T-cell (primary cell): ENCODE data around the gene SPTBN1. TPM values are rescaled to one million over a fixed set of nuclear protein-coding genes. Genes with fewer than 3 reads are reported as not detected.

Experiments
- ATAC-seq, 4 experiments: fragments of 200-7000 bp in 3 of 4; fragments of 150-1000 bp in 1 of 4; cut with Tn5 transposase; replicated peaks in 1 of 4; 1 replicate in 3 of 4; 2 replicates in 1 of 4; pipeline ENCODE4 v1.10.0; 2021; ENCODE audit warnings: moderate library complexity in 3 of 4, mild to moderate bottlenecking in 2 of 4, moderate number of reproducible peaks in 1 of 4
- CTCF ChIA-PET, 2 donors: fragments of 300-600 bp; sonication (Branson Sonifier 250); formaldehyde crosslinking; loops; one replicate each; lab custom pipeline; 2022; ENCODE audit warnings: antibody characterized with exemption in 2 of 2; lab: Charles Lee
- POLR2A ChIA-PET, 2 donors: fragments of 300-600 bp; sonication (Branson Sonifier 250); formaldehyde crosslinking; loops; one replicate each; lab custom pipeline; 2022; ENCODE audit warnings: antibody characterized with exemption in 2 of 2; lab: Charles Lee
- DNase-seq, 35 experiments: peaks; one replicate each; pipeline versions ENCODE4 v3.0.0 to v3.0.0-alpha.2; 2013 to 2023
- H3K27ac ChIP-seq: one replicate; pipeline ENCODE4 v1.5.1; 2013; ENCODE audit warnings: low read length
- H3K27me3 ChIP-seq, 2 experiments: replicated peaks in 1 of 2; 1 replicate in 1 of 2; 2 replicates in 1 of 2; pipeline versions ENCODE4 v1.6.1 to v1.7.0; 2013; ENCODE audit warnings: low read length in 1 of 2, mixed read lengths in 1 of 2; ENCODE audit not compliant: control insufficient read depth in 2 of 2, insufficient read depth in 2 of 2; ENCODE audit errors: extremely low read depth in 1 of 2
- H3K36me3 ChIP-seq, 2 donors: 1 replicate in 1 of 2; 2 replicates in 1 of 2; pipeline versions ENCODE4 v1.6.1 to v1.7.0; 2013; ENCODE audit warnings: low read length in 1 of 2; ENCODE audit not compliant: control insufficient read depth in 2 of 2, insufficient read depth in 1 of 2; ENCODE audit errors: extremely low read depth in 1 of 2
- H3K4me1 ChIP-seq, 2 experiments: 1 replicate in 1 of 2; 2 replicates in 1 of 2; pipeline versions ENCODE4 v1.6.1 to v1.7.0; 2013; ENCODE audit warnings: low read length in 2 of 2, mixed read lengths in 1 of 2; ENCODE audit not compliant: insufficient read depth in 2 of 2, control insufficient read depth in 1 of 2; ENCODE audit errors: extremely low read depth in 1 of 2
- H3K4me3 ChIP-seq, 2 donors: 1 replicate in 1 of 2; 2 replicates in 1 of 2; pipeline versions ENCODE4 v1.5.1 to v1.7.0; 2013; ENCODE audit warnings: mild to moderate bottlenecking in 2 of 2, low read length in 1 of 2, moderate library complexity in 1 of 2; ENCODE audit not compliant: control insufficient read depth in 1 of 2; ENCODE audit errors: extremely low read depth in 1 of 2
- H3K9me3 ChIP-seq: 2 replicates; pipeline ENCODE4 v1.7.0; 2013
- H3K27ac Mint-ChIP-seq, 2 donors: one replicate each; pipeline ENCODE4 v1.8.0; 2020 to 2021; ENCODE audit warnings: mild to moderate bottlenecking in 2 of 2, mixed read lengths in 2 of 2
- H3K27me3 Mint-ChIP-seq, 2 donors: one replicate each; pipeline ENCODE4 v1.8.0; 2021 to 2022; ENCODE audit warnings: mixed read lengths in 2 of 2
- H3K36me3 Mint-ChIP-seq: one replicate; pipeline ENCODE4 v1.8.0; 2021; ENCODE audit warnings: mixed read lengths
- H3K4me1 Mint-ChIP-seq, 3 donors: one replicate each; pipeline ENCODE4 v1.8.0; 2020 to 2022; ENCODE audit warnings: mixed read lengths in 3 of 3, mild to moderate bottlenecking in 1 of 3
- H3K4me3 Mint-ChIP-seq, 3 donors: one replicate each; pipeline ENCODE4 v1.8.0; 2020 to 2022; ENCODE audit warnings: mild to moderate bottlenecking in 3 of 3, mixed read lengths in 3 of 3, moderate library complexity in 3 of 3
- H3K9me3 Mint-ChIP-seq, 3 donors: one replicate each; pipeline ENCODE4 v1.8.0; 2020 to 2022; ENCODE audit warnings: mixed read lengths in 3 of 3
- WGBS: methylation state at CpG from one replicate; pipeline ENCODE4 v1.1.5; 2013; ENCODE audit warnings: missing lambda C conversion rate; ENCODE audit not compliant: insufficient coverage; 5-methylcytosine and 5-hydroxymethylcytosine counted together
- total RNA-seq, 35 experiments: library from RNA in 6 of 35; stranded (reverse) in 6 of 35; fragments of 120-200 nt in 1 of 35; gene quantifications; one replicate each; pipeline versions ENCODE4 v1.2.1 to v1.2.4 and lab custom pipeline; 2013 to 2026

Gene SPTBN1
- total RNA-seq, 5 donors from 2014 or later (not counting 1 experiment from before 2014, with no cell fraction given) = 129 to 222 (median 139) TPM

- WGBS = 100% methylated on average over 1 of the region's 1 CpG
- H3K9me3 Mint-ChIP-seq = no peaks in the 10 kb centered on the region
- DNase-seq (no peak), ATAC-seq (no peak)
- ChIA-PET POLR2A (interaction anchor here in 1 of 2 donors (0.6 to 0.7 kb wide), 3 partner anchors 74 to 725 kb away, joined by 3 to 4 read pairs (median 3); no protein-coding TSS in a partner anchor), CTCF (interaction anchor here in 1 of 2 donors (0.6 kb wide), 2 partner anchors 48 to 541 kb away, joined by 3 to 5 read pairs; no protein-coding TSS in a partner anchor)
- no peaks in the 10 kb centered on the region for H3K36me3 Mint-ChIP-seq
- H3K9me3 ChIP-seq = no peaks in the 10 kb centered on the region
- H3K4me3 ChIP-seq = no peak overlapping the region
- peaks cover 0 to 3% of the 10 kb centered on the region in 2 experiments for H3K27me3 ChIP-seq
- no peaks in the 10 kb centered on the region for H3K36me3 ChIP-seq
- peaks cover 0 to 2% of the 10 kb centered on the region in 2 experiments for H3K4me1 ChIP-seq
- H3K27me3 Mint-ChIP-seq = no peaks in the 10 kb centered on the region
- no peaks in the 10 kb centered on the region for H3K4me1 Mint-ChIP-seq
- H3K27ac Mint-ChIP-seq = no peak overlapping the region
- H3K4me3 Mint-ChIP-seq = no peak overlapping the region
- no peak overlapping the region for H3K27ac ChIP-seq
Observed at GRCh38 chr2:54471221-54471711, 15.1 kb downstream of the SPTBN1 start.

GRCh38 chr2:54473851-54474250, 17.7 kb downstream of the SPTBN1 start:
- ChIA-PET CTCF (no interaction called here), POLR2A (no interaction called here)
- H3K27me3 ChIP-seq = no peaks in the 10 kb centered on the region

DNA sequence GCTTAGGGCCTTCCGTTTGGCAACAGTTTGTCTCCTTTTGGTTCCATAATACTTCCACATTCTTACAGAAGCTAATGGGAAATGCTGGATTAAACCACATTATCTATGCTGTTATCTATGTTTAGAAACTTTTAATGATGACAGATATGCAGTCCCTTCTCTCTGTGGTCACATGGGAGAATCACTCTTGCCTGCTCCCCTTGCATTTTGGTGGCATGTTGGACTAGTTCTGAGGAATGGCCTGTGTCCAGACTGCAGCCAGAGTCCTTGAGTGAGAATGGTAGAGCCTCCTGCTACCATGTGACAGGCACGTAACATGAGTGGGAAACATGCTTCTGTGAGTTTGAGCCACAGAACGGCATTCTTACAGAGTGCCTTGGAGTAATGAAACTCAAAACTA, 19.2 kb downstream of the SPTBN1 start:
- H3K4me3 Mint-ChIP-seq = no peak overlapping the region
- ATAC-seq = no peak
- no peak overlapping the region for H3K27ac Mint-ChIP-seq
- H3K27me3 Mint-ChIP-seq = peaks cover 0 to 5% of the 10 kb centered on the region in 2 donors
- Histone ChIP-seq H3K4me1 (peaks cover 0 to 6% of the 10 kb centered on the region in 2 experiments), H3K36me3 (no peaks in the 10 kb centered on the region), H3K27ac (no peak overlapping the region), H3K9me3 (no peaks in the 10 kb centered on the region), H3K4me3 (no peak overlapping the region), H3K27me3 (no peaks in the 10 kb centered on the region)
- no peaks in the 10 kb centered on the region for H3K9me3 Mint-ChIP-seq
- no peak for DNase-seq
- H3K36me3 Mint-ChIP-seq = no peaks in the 10 kb centered on the region
- H3K4me1 Mint-ChIP-seq = no peaks in the 10 kb centered on the region
- CTCF ChIA-PET = interaction anchor here in 1 of 2 donors (1.0 kb wide), 1 partner anchor 341 kb away, joined by 3 read pairs; no protein-coding TSS in a partner anchor
- POLR2A ChIA-PET = no interaction called here
- WGBS = no CpG with 5 or more reads among the region's 3 CpGs

More at GRCh38 chr2:54473851-54474250, 17.7 kb downstream of the SPTBN1 start:
- ATAC-seq = no peak
- Histone ChIP-seq H3K36me3 (no peaks in the 10 kb centered on the region), H3K27ac (no peak overlapping the region), H3K9me3 (no peaks in the 10 kb centered on the region), H3K4me1 (peaks cover 2 to 6% of the 10 kb centered on the region in 2 experiments), H3K4me3 (no peak overlapping the region)
- WGBS = 100% methylated on average over 1 of the region's 1 CpG
- no peak for DNase-seq
- Mint-ChIP-seq H3K4me3 (no peak overlapping the region), H3K27ac (no peak overlapping the region), H3K36me3 (no peaks in the 10 kb centered on the region), H3K9me3 (no peaks in the 10 kb centered on the region), H3K27me3 (peaks cover 0 to 5% of the 10 kb centered on the region in 2 donors), H3K4me1 (no peaks in the 10 kb centered on the region)

- Mint-ChIP-seq H3K27ac (no peak overlapping the region), H3K36me3 (no peaks in the 10 kb centered on the region), H3K4me3 (no peak overlapping the region), H3K27me3 (peaks cover 0 to 5% of the 10 kb centered on the region in 2 donors), H3K9me3 (no peaks in the 10 kb centered on the region), H3K4me1 (no peaks in the 10 kb centered on the region)
- peaks cover 0 to 6% of the 10 kb centered on the region in 2 experiments for H3K4me1 ChIP-seq
- no peaks in the 10 kb centered on the region for H3K36me3 ChIP-seq
- CTCF ChIA-PET = interaction anchor here in 1 of 2 donors (0.6 kb wide), 1 partner anchor 14 kb away, joined by 3 read pairs; no protein-coding TSS in a partner anchor
- WGBS = 67% methylated on average over 2 of the region's 5 CpGs
- no peak for DNase-seq
- no peaks in the 10 kb centered on the region for H3K27me3 ChIP-seq
- POLR2A ChIA-PET = interaction anchor here in 1 of 2 donors (0.6 kb wide), 1 partner anchor 526 kb away, joined by 3 read pairs; no protein-coding TSS in a partner anchor
- no peak overlapping the region for H3K4me3 ChIP-seq
- no peaks in the 10 kb centered on the region for H3K9me3 ChIP-seq
- H3K27ac ChIP-seq = no peak overlapping the region
- ATAC-seq = no peak
Observed at GRCh38 chr2:54475919-54476318, 19.8 kb downstream of the SPTBN1 start.

- no peaks in the 10 kb centered on the region for H3K9me3 Mint-ChIP-seq
- Histone ChIP-seq H3K27ac (no peak overlapping the region), H3K27me3 (no peaks in the 10 kb centered on the region), H3K4me1 (peaks cover 0 to 6% of the 10 kb centered on the region in 2 experiments), H3K4me3 (no peak overlapping the region), H3K36me3 (no peaks in the 10 kb centered on the region), H3K9me3 (no peaks in the 10 kb centered on the region)
- no CpG with 5 or more reads among the region's 2 CpGs for WGBS
- H3K27ac Mint-ChIP-seq = no peak overlapping the region
- ChIA-PET POLR2A (interaction anchor here in 1 of 2 donors (0.6 kb wide), 1 partner anchor 525 kb away, joined by 3 read pairs; no protein-coding TSS in a partner anchor), CTCF (interaction anchor here in 1 of 2 donors (0.6 kb wide), 1 partner anchor 13 kb away, joined by 3 read pairs; no protein-coding TSS in a partner anchor)
- H3K4me3 Mint-ChIP-seq = no peak overlapping the region
- ATAC-seq = no peak
- H3K4me1 Mint-ChIP-seq = no peaks in the 10 kb centered on the region
- no peak for DNase-seq
- no peaks in the 10 kb centered on the region for H3K36me3 Mint-ChIP-seq
- H3K27me3 Mint-ChIP-seq = peaks cover 0 to 5% of the 10 kb centered on the region in 2 donors
Observed at GRCh38 chr2:54476852-54477251, 20.7 kb downstream of the SPTBN1 start.

DNA sequence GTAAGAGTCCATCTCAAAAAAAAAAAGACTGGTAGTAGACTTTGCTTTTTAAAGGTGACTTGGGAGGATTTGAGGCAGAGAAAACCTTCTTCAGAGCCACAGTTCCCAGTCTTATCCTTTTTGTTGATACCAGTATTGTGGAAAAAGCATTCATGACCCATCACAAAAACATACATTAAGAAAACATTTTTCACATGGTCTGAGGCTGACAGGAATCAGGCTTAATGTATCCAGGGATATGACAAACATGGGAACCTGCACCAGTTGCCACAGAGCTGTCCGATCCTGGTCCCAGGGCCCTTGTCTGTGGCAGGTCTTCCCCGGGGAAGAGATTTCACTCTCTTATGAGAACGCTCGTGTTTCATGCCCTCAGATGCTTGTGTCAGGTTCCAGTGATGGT, 21.8 kb downstream of the SPTBN1 start:
- CTCF ChIA-PET = interaction anchor here in 1 of 2 donors (0.7 kb wide), 1 partner anchor 8 kb away, joined by 3 read pairs; no protein-coding TSS in a partner anchor
- no peak overlapping the region for H3K27ac ChIP-seq
- H3K27me3 ChIP-seq = no peaks in the 10 kb centered on the region
- no peak overlapping the region for H3K4me3 Mint-ChIP-seq
- H3K9me3 ChIP-seq = no peaks in the 10 kb centered on the region
- ATAC-seq = no peak
- DNase-seq = no peak
- no peaks in the 10 kb centered on the region for H3K36me3 ChIP-seq
- WGBS = no CpG with 5 or more reads among the region's 4 CpGs
- POLR2A ChIA-PET = no interaction called here
- H3K4me1 ChIP-seq = peaks cover 0 to 6% of the 10 kb centered on the region in 2 experiments
- no peaks in the 10 kb centered on the region for H3K9me3 Mint-ChIP-seq
- H3K4me3 ChIP-seq = no peak overlapping the region
- H3K4me1 Mint-ChIP-seq = no peaks in the 10 kb centered on the region
- H3K27me3 Mint-ChIP-seq = peaks cover 0 to 5% of the 10 kb centered on the region in 2 donors
- no peaks in the 10 kb centered on the region for H3K36me3 Mint-ChIP-seq
- H3K27ac Mint-ChIP-seq = no peak overlapping the region
